ENCODE data around the gene YWHAE.
"Not testable (repeated sequence)": the region's sequence is repeated elsewhere in the genome, so short reads cannot be mapped to it uniquely, and the experiment has no call there.

The YWHAE gene

DNA sequence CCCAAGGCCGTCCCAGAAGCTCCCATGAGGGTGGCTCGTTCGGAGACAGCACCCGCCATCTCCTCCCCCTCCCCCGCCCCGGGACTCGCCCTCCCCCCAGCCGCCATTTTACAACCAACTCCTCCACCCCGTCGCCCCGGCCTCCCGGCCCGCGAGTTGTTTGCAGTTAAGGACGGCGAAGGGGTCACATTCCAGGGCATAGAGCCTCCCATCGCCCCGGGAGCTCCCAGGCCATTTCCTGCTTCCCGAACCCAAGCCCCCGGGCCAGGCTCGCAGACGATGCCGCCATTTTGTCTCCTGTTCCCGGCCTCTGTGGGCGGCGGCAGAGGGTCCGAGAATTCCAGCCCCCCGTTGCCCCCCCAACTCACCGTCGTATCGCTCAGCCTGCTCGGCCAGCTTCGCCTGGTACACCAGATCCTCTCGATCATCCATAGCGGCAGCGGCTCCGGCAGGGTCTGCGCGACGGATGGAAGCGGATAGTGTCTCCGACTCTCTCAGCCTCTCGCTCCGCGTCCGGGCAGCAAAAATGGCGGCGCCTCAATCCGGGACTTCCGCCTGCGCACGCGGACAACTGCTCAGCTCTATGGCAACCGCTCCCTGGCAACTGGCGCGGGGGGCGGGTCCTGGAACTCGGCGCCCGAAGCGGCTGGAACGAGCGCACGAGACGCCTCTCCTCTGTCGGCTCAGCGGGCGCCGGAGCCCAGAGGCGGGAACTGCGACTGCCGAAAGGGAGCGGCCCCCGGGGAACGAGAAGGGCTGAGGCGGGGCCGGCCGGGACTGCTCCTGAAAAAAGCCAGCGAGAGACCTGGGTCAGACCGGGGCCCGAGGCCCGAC is at the start of gene YWHAE:
Gene YWHAE (minus strand): TSS at position 544 of the 834 bp plus-strand sequence. CDS start 112 bp downstream, at position 432.
- peak; percentile 96 for DNase-seq

DNA sequence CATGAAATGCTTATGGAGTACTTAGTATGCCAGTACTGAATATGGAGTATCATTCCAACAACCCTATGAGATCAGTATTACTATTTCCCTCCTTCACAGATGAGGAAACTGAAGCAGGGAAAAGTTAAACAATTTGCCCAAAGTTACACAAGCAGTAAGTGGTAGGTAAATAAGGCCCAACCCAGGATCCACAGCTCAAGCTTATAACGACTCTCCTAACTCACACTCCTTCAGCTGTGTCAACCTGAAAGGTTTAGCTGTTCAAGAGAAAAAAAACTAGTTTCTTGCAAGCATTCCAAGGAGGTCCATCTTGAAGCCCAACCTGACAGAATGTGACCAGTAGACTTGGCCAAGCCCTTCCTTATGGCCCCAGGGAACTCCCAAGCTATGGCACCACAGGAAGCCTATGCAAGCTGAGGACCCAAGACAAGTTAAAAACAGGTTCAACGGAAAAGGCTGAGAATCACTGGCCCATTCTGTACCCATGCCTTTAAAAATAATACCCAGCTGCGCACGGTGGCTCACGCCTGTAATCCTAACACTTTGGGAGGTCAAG is 49.5 kb upstream of the YWHAE start:
- no peak for DNase-seq

DNA sequence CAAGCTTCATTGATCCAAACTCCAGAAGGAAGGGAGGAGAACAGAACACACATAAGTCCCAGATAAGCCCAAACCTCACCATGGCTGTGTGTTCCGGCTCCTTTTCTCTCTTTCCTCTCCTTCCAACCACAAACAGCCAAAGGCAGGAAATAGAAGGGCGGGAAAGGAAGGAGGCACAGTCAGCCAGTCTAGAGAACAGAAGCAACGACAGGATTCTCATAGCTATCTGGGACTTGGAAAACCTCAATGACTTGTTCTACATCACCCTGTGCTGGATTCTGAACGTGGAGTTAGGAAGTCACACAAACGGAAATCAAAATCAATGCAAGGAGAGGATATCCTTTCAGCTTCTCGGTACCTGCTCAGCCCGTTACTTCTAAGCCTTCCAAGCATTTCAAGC is 47.0 kb upstream of the YWHAE start:
- no peak for DNase-seq

GRCh38 chr17:1446201-1446600 is 46.2 kb upstream of the YWHAE start:
- DNase-seq: no peak

DNA sequence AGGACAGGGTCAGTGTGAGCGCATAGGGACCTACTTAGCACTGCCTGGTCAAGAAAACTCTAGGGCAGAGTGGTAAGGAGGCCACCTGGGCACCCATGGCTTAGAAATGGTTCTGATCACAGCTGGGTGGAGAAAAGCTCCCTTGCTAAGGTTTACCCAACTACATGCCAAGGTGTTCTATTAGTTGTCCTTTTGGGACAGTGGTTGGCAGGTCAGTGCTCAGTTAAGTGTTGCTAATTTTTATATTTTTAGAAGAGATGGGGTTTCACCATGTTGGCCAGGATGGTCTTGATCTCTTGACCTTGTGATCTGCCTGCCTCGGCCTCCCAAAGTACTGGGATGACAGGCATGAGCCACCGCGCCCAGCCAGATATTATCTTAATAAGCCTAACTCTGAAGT is 45.7 kb upstream of the YWHAE start:
- not testable (repeated sequence) for DNase-seq

- not testable (repeated sequence) for DNase-seq
Measured at GRCh38 chr17:1442721-1443120, 42.7 kb upstream of the YWHAE start.

GRCh38 chr17:1442187-1442586 is 42.2 kb upstream of the YWHAE start:
- no peak for DNase-seq

GRCh38 chr17:1440921-1441320 is 40.9 kb upstream of the YWHAE start:
- DNase-seq: no peak

DNA sequence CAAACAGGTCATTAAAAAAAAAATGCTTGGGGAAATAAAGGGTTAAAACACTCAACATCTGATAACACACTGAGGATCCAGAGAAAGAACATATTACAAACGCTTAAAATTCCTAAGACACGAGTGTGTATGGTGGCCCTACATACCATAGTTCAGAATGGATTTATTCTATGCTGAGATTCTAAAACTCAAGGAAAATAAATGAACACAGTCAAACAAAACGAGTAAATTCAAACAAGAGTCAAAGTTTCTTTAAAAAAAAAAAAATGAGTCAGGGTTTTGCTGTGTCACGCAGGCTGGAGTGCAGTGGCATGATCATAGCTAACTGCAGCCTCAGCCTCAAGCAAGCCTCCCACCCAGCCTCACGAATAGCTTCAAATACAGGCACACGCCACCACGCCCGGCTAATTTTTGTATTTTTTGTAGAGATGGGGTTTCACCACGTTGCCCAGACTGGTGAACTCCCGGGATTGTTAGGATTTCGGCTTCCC is 38.6 kb upstream of the YWHAE start:
- peak; percentile 72 for DNase-seq

DNA sequence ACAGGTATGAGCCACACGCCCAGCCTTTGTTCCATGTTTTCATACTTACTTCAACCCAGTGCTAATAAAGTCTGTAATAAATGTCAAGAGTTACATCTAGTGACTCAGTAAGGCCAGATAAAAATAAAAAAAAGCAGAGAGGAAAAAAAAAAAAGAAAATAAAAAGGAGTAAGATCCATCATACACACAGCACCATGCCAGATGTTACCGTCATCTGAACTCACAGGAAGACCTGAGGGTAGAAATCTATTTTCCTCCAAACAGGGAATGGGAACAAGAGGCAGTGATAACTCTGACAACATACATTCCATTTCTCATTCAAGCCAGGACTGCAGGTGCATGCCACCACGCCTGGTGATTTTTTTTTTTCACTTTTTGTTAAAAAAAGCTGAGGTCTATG is 35.3 kb upstream of the YWHAE start:
- no peak for DNase-seq

GRCh38 chr17:1434150-1434549 is 34.1 kb upstream of the YWHAE start:
- DNase-seq: no peak

- DNase-seq: no peak
Measured at GRCh38 chr17:1431631-1432104, 31.6 kb upstream of the YWHAE start.

DNA sequence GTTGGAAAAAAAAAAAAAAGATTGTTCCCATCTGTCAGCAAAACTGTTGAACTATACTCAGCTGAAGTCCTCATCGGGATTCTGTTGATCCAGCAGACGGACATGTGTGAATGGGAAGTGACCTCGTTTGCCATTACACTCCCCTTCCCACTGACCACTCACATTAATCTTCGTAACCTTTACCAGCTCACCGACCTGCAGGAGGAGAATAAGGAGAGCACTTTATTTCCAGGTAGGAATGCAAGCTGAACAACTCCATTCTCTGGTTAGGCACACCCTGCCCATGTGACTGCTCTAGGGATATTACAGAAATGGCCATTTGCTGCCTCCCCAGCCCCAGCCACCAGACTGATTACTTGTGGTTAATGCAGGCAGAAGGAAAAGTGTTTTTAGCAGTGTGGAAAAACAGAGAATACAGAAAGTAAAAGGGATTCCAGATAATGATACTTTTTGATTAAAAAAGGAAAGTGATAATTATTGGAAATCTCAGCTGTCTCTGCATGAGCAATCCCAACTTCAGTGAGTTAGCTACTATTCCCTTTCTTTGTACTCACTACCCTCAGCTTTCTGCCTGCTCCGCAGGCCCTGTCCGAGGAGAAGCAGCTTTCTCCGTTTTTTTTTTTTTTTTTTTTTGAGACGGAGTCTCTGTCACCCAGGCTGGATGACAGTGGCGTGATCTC is 23.6 kb upstream of the YWHAE start:
- DNase-seq: no peak

DNA sequence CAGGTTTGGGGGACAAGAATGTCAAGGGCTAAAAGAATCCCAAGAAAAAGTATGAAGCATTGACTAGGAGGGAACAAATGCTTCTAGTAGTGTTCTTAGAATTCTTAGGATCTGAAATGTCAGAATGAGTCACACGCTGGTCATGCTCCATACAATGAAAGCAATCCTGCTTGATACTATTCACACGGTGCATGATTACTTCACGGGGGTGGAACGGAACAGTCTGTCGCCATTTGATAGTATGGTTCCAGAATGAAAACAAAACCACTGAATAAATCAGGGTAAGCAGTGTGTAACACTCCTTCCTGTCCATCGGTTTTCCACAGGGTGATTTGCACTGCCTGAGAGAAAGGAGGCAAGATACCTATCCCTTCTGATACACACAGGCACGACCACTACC is 22.9 kb upstream of the YWHAE start:
- no peak for DNase-seq

DNA sequence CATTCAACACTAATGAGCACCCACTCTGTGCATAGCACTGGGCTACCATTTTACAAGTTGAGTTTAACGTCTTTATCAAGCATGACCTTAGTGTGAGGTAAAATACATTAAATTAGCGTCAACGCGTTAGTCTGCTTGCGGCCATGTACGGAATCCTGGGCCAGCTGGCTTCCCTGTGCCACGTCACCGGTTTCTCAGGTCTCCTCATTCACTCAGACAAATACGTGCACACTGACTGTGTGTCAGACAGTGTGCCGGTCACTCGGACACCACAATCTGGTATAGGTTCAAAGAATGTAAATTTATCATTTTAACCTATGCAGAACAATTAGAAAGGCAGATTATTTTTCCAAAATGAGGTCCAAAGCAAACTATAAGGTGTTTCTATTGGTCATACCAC is 21.4 kb upstream of the YWHAE start:
- DNase-seq: no peak

GRCh38 chr17:1420981-1421380 is 21.0 kb upstream of the YWHAE start:
- no peak for DNase-seq

DNA sequence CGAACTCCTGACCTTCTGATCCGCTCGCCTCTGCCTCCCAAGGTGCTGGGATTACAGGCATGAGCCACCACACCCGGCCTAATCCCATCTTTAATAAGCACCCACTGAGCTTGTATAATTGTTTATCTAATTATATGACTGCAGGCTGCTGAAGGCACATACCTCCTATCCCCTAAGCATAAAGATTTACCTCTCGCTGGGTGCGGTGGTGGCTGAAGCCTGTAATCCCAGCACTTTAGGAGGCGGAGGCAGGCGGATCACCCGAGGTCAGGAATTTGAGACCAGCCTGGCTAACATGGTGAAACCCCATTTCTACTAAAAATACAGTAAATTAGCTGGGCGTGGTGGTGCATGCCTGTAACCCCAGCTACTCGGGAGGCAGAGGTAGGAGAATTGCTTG is 20.1 kb upstream of the YWHAE start:
- DNase-seq: no peak

GRCh38 chr17:1418476-1418875 is 18.5 kb upstream of the YWHAE start:
- not testable (repeated sequence) for DNase-seq

- no peak for DNase-seq
Measured at GRCh38 chr17:1416414-1416813, 16.4 kb upstream of the YWHAE start.

GRCh38 chr17:1414634-1415033 is 14.6 kb upstream of the YWHAE start:
- no peak for DNase-seq

- DNase-seq: no peak
Measured at GRCh38 chr17:1414001-1414574, 14.1 kb upstream of the YWHAE start.

DNA sequence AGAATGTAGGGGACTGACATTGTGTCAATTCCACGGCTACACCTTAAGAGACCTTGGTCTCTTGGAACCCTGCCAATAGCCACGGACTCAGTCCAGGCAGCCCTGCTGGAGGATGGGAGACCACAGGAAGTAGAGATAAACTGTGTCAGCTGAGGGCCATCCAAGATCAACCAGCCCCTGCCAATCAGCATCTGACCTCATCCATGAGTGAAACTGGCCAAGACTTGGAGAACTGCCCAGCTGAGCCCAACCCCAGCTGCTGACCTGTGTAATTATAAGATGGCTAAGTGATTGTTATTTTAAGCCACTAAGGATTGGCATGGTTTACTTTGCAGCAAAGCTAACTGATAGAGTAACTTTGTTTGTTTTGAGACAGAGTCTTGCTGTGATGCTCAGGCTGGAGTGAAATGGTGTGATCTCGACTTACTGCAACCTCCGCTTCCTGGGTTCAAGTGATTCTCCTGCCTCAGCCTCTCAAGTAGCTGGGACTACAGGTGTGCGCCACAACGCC is 13.3 kb upstream of the YWHAE start:
- DNase-seq: peak; percentile 73

Data from OCI-M1 (cell line).